ENCODE data around the gene PRPF8. TPM values are rescaled to one million over a fixed set of nuclear protein-coding genes. Genes with fewer than 3 reads are reported as not detected.

PRPF8 gene
- 100 to 1,000 TPM; 127 to 261 (median 195) TPM for total RNA-seq

GRCh38 chr17:1684378-1685189 is at the start of gene PRPF8:
Gene PRPF8 (minus strand): TSS chr17:1684867. CDS start chr17:1684571, 296 bp downstream.
- intact Hi-C loops (cut with DNase I; ENCODE audit: low total_unique reads) (loop anchor here (1.0 kb wide), 1 partner anchor 26 kb away; the partner anchor contains the start of gene TLCD2), in situ Hi-C loops (cut with MboI; ENCODE audit: low sequenced_read_pairs in 4 of 4) (loop anchor here in 1 of 4 donors (25.0 kb wide), 1 partner anchor 353 kb away; the partner anchor contains the start of genes DPH1, OVCA2 and RTN4RL1)
- peak within 1 kb of the TSS; percentile 80 to 92 (median 80) for H3K4me3 ChIP-seq
- H3K9me3 ChIP-seq: no peaks in the 10 kb centered on the region
- H3K27ac ChIP-seq: peak within 1 kb of the TSS; percentile 91 to 95 (median 94)
- ATAC-seq: peak; percentile 100
- peak; percentile 97 to 99 for DNase-seq
- no peaks in the 10 kb centered on the region for H3K27me3 ChIP-seq
- H3K36me3 ChIP-seq: peaks cover 10 to 40% of the 10 kb centered on the region in 2 donors
- peaks cover 21 to 28% of the 10 kb centered on the region in 2 donors for H3K4me1 ChIP-seq
- TF ChIP-seq POLR2A (IDR thresholded peaks at IDR 0.05): peak; percentile 97 to 99
- TF ChIP-seq, protein P1, sequence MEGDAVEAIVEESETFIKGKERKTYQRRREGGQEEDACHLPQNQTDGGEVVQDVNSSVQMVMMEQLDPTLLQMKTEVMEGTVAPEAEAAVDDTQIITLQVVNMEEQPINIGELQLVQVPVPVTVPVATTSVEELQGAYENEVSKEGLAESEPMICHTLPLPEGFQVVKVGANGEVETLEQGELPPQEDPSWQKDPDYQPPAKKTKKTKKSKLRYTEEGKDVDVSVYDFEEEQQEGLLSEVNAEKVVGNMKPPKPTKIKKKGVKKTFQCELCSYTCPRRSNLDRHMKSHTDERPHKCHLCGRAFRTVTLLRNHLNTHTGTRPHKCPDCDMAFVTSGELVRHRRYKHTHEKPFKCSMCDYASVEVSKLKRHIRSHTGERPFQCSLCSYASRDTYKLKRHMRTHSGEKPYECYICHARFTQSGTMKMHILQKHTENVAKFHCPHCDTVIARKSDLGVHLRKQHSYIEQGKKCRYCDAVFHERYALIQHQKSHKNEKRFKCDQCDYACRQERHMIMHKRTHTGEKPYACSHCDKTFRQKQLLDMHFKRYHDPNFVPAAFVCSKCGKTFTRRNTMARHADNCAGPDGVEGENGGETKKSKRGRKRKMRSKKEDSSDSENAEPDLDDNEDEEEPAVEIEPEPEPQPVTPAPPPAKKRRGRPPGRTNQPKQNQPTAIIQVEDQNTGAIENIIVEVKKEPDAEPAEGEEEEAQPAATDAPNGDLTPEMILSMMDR (IDR thresholded peaks at IDR 0.05 in 4 of 5, conservative IDR thresholded peaks at IDR 0.05 in 1 of 5): peak in 1 of 5 experiments; percentile 18

GRCh38 chr17:1733759-1734158 is 49.1 kb upstream of the PRPF8 start:
- ATAC-seq: no peak
- TF ChIP-seq, protein P1 (IDR thresholded peaks at IDR 0.05 in 4 of 5, conservative IDR thresholded peaks at IDR 0.05 in 1 of 5): no peak
- no peak for TF ChIP-seq POLR2A (IDR thresholded peaks at IDR 0.05)
- intact Hi-C loops (cut with DNase I; ENCODE audit: low total_unique reads) (no loop called here), in situ Hi-C loops (cut with MboI; ENCODE audit: low sequenced_read_pairs in 4 of 4) (no loop called here)
- no peaks in the 10 kb centered on the region for H3K27me3 ChIP-seq
- H3K4me1 ChIP-seq: peaks cover 31 to 36% of the 10 kb centered on the region in 2 donors
- no peaks in the 10 kb centered on the region for H3K9me3 ChIP-seq
- DNase-seq: no peak
- H3K27ac ChIP-seq: peak overlapping the region in 2 of 4 donors; percentile 99 to 100
- H3K4me3 ChIP-seq: no peak overlapping the region
- peaks cover 0 to 63% of the 10 kb centered on the region in 2 donors for H3K36me3 ChIP-seq

- TF ChIP-seq, protein P1 (IDR thresholded peaks at IDR 0.05 in 4 of 5, conservative IDR thresholded peaks at IDR 0.05 in 1 of 5): no peak
- TF ChIP-seq POLR2A (IDR thresholded peaks at IDR 0.05): no peak
- Histone ChIP-seq H3K27ac (peak overlapping the region; percentile 26 to 100 (median 99)), H3K4me1 (peaks cover 36 to 37% of the 10 kb centered on the region in 2 donors), H3K27me3 (no peaks in the 10 kb centered on the region), H3K9me3 (no peaks in the 10 kb centered on the region), H3K4me3 (no peak overlapping the region), H3K36me3 (peaks cover 0 to 65% of the 10 kb centered on the region in 2 donors)
- intact Hi-C loops (cut with DNase I; ENCODE audit: low total_unique reads): no loop called here
- ATAC-seq (no peak), DNase-seq (no peak)
- in situ Hi-C loops (cut with MboI; ENCODE audit: low sequenced_read_pairs in 4 of 4): no loop called here
Observed at GRCh38 chr17:1732833-1733321, 48.2 kb upstream of the PRPF8 start.

- intact Hi-C loops (cut with DNase I; ENCODE audit: low total_unique reads) (no loop called here), in situ Hi-C loops (cut with MboI; ENCODE audit: low sequenced_read_pairs in 4 of 4) (no loop called here)
- no peak overlapping the region for H3K4me3 ChIP-seq
- TF ChIP-seq POLR2A (IDR thresholded peaks at IDR 0.05): no peak
- TF ChIP-seq, protein P1 (IDR thresholded peaks at IDR 0.05 in 4 of 5, conservative IDR thresholded peaks at IDR 0.05 in 1 of 5): no peak
- peaks cover 36 to 41% of the 10 kb centered on the region in 2 donors for H3K4me1 ChIP-seq
- DNase-seq: no peak
- H3K27ac ChIP-seq: peak overlapping the region; percentile 99 to 100 (median 99)
- H3K9me3 ChIP-seq: no peaks in the 10 kb centered on the region
- H3K36me3 ChIP-seq: peaks cover 0 to 63% of the 10 kb centered on the region in 2 donors
- no peak for ATAC-seq
- no peaks in the 10 kb centered on the region for H3K27me3 ChIP-seq
Observed at GRCh38 chr17:1732241-1732832, 47.7 kb upstream of the PRPF8 start.

All from gastrocnemius medialis (tissue), 4 donors.